ENCODE measurements around the gene DSTN.

The DSTN gene

DNA sequence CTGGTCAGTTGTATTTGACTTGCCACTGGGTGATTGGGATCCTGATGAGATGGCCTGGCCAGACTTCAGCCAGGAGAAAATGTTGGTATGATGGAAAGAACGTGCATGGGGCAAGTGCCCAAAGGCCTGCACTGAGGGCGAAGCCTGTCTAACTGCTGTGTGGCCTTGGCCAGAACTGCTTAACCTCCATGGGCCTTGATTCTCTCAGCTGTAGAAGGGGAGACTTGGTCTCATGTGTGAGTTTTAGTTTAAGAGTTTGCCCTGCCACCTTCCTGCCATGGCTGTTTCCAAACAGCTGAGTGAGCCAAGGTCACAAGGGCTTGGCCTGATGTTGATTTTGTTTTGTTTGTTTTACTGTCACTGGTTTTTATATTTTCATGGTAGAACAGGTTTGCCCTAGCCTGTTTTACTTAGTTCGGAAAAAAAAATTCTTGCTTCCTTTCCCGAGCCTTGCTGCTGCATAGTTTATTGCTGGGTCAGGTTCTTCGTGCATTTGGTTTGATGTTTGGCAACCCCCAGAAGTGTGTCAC lies 35.3 kb downstream of the DSTN start:
- Histone ChIP-seq H3K9ac (ENCODE audit: low read depth, low read length, poor library complexity, severe bottlenecking) (no peak overlapping the region), H4K20me1 (ENCODE audit: insufficient read depth, low read length, poor library complexity, severe bottlenecking) (peaks cover 5% of the 10 kb centered on the region)

DNA sequence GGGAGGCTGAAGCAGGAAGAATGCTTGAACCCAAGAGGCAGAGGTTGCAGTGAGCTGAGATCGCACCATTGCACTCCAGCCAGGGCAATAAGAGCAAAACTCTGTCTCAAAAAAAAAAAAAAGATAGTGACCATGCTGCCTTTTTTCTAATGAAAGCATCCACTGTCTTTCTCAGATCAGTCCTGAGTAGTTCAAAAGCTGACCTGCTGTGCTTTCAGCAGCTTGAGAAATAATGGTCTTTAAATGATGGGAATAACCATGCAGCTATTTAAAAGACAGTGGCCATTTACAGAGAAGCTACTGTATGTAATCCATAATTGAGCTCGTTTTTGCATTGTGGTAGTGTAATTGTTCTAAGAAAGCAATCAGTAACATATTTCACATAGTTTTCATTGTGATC lies 36.1 kb downstream of the DSTN start:
- Histone ChIP-seq H3K9me3 (ENCODE audit: insufficient read depth, low read depth, low read length) (no peaks in the 10 kb centered on the region), H3K4me2 (ENCODE audit: low read depth, low read length, poor library complexity, severe bottlenecking) (no peak overlapping the region), H4K20me1 (ENCODE audit: insufficient read depth, low read length, poor library complexity, severe bottlenecking) (peaks cover 4% of the 10 kb centered on the region), H3F3A (ENCODE audit: low read depth) (no peaks in the 10 kb centered on the region), H2AFZ (ENCODE audit: low read length) (no peak overlapping the region), H3K79me2 (ENCODE audit: insufficient read depth, low read length) (peaks cover 8% of the 10 kb centered on the region; the same call in 1 of the 2 replicates), H3K9me2 (replicated peaks; ENCODE audit: low read depth, low read length) (no peaks in the 10 kb centered on the region), H3K4me1 (ENCODE audit: insufficient read depth, low read length, poor library complexity, severe bottlenecking) (no peaks in the 10 kb centered on the region), H3K36me3 (ENCODE audit: insufficient read depth, low read length) (peaks cover 67% of the 10 kb centered on the region), H3K9ac (ENCODE audit: low read depth, low read length, poor library complexity, severe bottlenecking) (no peak overlapping the region), H3K4me3 (ENCODE audit: low read length, poor library complexity, severe bottlenecking) (no peak overlapping the region), H3K27me3 (ENCODE audit: insufficient read depth, low read length, poor library complexity, severe bottlenecking) (no peaks in the 10 kb centered on the region)
- TF ChIP-seq, protein P1, sequence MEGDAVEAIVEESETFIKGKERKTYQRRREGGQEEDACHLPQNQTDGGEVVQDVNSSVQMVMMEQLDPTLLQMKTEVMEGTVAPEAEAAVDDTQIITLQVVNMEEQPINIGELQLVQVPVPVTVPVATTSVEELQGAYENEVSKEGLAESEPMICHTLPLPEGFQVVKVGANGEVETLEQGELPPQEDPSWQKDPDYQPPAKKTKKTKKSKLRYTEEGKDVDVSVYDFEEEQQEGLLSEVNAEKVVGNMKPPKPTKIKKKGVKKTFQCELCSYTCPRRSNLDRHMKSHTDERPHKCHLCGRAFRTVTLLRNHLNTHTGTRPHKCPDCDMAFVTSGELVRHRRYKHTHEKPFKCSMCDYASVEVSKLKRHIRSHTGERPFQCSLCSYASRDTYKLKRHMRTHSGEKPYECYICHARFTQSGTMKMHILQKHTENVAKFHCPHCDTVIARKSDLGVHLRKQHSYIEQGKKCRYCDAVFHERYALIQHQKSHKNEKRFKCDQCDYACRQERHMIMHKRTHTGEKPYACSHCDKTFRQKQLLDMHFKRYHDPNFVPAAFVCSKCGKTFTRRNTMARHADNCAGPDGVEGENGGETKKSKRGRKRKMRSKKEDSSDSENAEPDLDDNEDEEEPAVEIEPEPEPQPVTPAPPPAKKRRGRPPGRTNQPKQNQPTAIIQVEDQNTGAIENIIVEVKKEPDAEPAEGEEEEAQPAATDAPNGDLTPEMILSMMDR (conservative IDR thresholded peaks at IDR 0.05; ENCODE audit: low read length) = no peak

More for the DNA sequence above, 35.3 kb downstream of the DSTN start:
- Histone ChIP-seq H3K9me3 (ENCODE audit: insufficient read depth, low read depth, low read length) (no peaks in the 10 kb centered on the region), H3K4me2 (ENCODE audit: low read depth, low read length, poor library complexity, severe bottlenecking) (no peak overlapping the region), H3K36me3 (ENCODE audit: insufficient read depth, low read length) (peaks cover 70% of the 10 kb centered on the region), H3K4me1 (ENCODE audit: insufficient read depth, low read length, poor library complexity, severe bottlenecking) (no peaks in the 10 kb centered on the region), H2AFZ (ENCODE audit: low read length) (no peak overlapping the region), H3K79me2 (ENCODE audit: insufficient read depth, low read length) (peaks cover 13% of the 10 kb centered on the region; the same call in 1 of the 2 replicates), H3F3A (ENCODE audit: low read depth) (no peaks in the 10 kb centered on the region), H3K9me2 (replicated peaks; ENCODE audit: low read depth, low read length) (no peaks in the 10 kb centered on the region), H3K4me3 (ENCODE audit: low read length, poor library complexity, severe bottlenecking) (no peak overlapping the region), H3K27me3 (ENCODE audit: insufficient read depth, low read length, poor library complexity, severe bottlenecking) (no peaks in the 10 kb centered on the region)
- TF ChIP-seq EZH2phosphoT487 (IDR thresholded peaks at IDR 0.05; ENCODE audit: borderline replicate concordance) = no peak

DNA sequence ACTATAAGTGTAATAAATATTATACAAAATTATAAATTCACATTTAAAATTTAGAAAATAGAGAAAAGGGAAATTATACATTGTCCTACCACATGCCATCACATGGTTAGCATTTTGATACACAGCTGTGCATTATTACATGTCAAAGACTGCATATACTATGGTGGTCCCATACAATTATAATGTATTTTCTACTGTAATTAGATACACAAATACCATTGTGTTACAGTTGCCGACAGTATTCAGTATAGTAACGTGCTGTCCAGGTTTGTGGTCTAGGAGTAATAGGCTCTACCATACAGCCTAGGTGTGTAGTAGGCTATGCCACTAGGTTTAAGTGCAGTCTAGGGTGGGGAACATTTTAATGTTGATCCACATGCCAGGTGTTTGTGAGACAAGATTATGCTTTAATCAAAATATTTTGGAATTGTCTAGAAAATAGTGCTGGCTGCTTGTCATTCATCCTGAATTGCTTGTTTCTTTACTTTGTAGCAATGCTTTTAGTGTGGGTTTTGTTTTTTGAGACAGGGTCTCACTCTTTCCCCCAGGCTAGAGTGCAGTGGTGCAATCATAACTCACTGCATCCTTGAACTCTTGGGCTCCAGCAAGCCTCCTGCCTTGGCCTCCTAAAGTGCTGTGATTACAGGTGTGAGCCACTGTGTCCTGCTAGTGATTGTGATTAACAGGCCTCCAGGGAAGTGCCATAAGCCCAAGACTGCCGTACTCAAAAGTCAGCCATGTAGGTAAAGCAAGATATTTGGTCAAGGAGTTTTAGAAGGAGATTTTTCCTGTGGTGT lies 39.0 kb downstream of the DSTN start:
- H3K9me3 ChIP-seq (ENCODE audit: insufficient read depth, low read depth, low read length) = no peaks in the 10 kb centered on the region
- H3F3A ChIP-seq (ENCODE audit: low read depth) = no peaks in the 10 kb centered on the region
- no peak overlapping the region for H3K9ac ChIP-seq (ENCODE audit: low read depth, low read length, poor library complexity, severe bottlenecking)
- no peaks in the 10 kb centered on the region for H3K79me2 ChIP-seq (ENCODE audit: insufficient read depth, low read length)
- no peak overlapping the region for H2AFZ ChIP-seq (ENCODE audit: low read length)
- TF ChIP-seq, protein P1 (conservative IDR thresholded peaks at IDR 0.05; ENCODE audit: low read length) = no peak
- TF ChIP-seq EZH2phosphoT487 (IDR thresholded peaks at IDR 0.05; ENCODE audit: borderline replicate concordance) = no peak
- H3K9me2 ChIP-seq (replicated peaks; ENCODE audit: low read depth, low read length) = no peaks in the 10 kb centered on the region
- H3K27me3 ChIP-seq (ENCODE audit: insufficient read depth, low read length, poor library complexity, severe bottlenecking) = no peaks in the 10 kb centered on the region
- no peak overlapping the region for H3K4me2 ChIP-seq (ENCODE audit: low read depth, low read length, poor library complexity, severe bottlenecking)
- no peak overlapping the region for H3K4me3 ChIP-seq (ENCODE audit: low read length, poor library complexity, severe bottlenecking)
- H3K4me1 ChIP-seq (ENCODE audit: insufficient read depth, low read length, poor library complexity, severe bottlenecking) = peaks cover 7% of the 10 kb centered on the region
- no peaks in the 10 kb centered on the region for H4K20me1 ChIP-seq (ENCODE audit: insufficient read depth, low read length, poor library complexity, severe bottlenecking)
- H3K36me3 ChIP-seq (ENCODE audit: insufficient read depth, low read length) = peaks cover 42% of the 10 kb centered on the region; the same call in 1 of the 2 replicates

All from Loucy (cell line).